Osteoblast (primary cell): ENCODE measurements around the gene LRRC1. TPM values are rescaled to one million over a fixed set of nuclear protein-coding genes. Genes with fewer than 3 reads are reported as not detected.
A peak's percentile ranks its signal among the peaks of the same experiment; 100 is the strongest.

Experiments used
- DNase-seq: peaks from one replicate; pipeline ENCODE4 v3.0.0; 2011; ENCODE audit warnings: low spot score, mixed read lengths; ENCODE audit not compliant: insufficient read length; ENCODE audit errors: missing footprints
- H2AFZ ChIP-seq: 2 replicates; pipeline ENCODE4 v1.6.0; 2011; ENCODE audit warnings: mild to moderate bottlenecking, low read length
- H3K27ac ChIP-seq: 2 replicates; pipeline ENCODE4 v1.5.1; 2011; ENCODE audit warnings: mild to moderate bottlenecking, low read depth, low read length, moderate library complexity
- H3K27me3 ChIP-seq: 2 replicates; pipeline ENCODE4 v1.6.0; 2012; ENCODE audit warnings: mild to moderate bottlenecking, control low read depth, inconsistent platforms, low read length, moderate library complexity; ENCODE audit not compliant: insufficient read depth
- H3K36me3 ChIP-seq: 2 replicates; pipeline ENCODE4 v1.5.1; 2011; ENCODE audit warnings: mild to moderate bottlenecking, low read length, control low read depth, moderate library complexity; ENCODE audit not compliant: insufficient read depth
- H3K4me1 ChIP-seq: 2 replicates; pipeline ENCODE4 v1.5.1; 2011; ENCODE audit warnings: mild to moderate bottlenecking, low read length, control low read depth, moderate library complexity; ENCODE audit not compliant: insufficient read depth
- H3K4me2 ChIP-seq: 2 replicates; pipeline ENCODE4 v1.6.0; 2011; ENCODE audit warnings: mild to moderate bottlenecking, low read length; ENCODE audit not compliant: insufficient read depth
- H3K4me3 ChIP-seq: fragments of 200-600 bp; sonication (generic); 3 replicates; pipeline ENCODE4 v1.5.1; 2012; ENCODE audit warnings: mild to moderate bottlenecking, low read length, inconsistent platforms; ENCODE audit not compliant: insufficient read depth
- H3K79me2 ChIP-seq: 2 replicates; pipeline ENCODE4 v1.6.0; 2012; ENCODE audit warnings: mild to moderate bottlenecking, low read length, control low read depth, inconsistent platforms; ENCODE audit not compliant: insufficient read depth
- H3K9me3 ChIP-seq: 2 replicates; pipeline ENCODE4 v1.5.1; 2011; ENCODE audit warnings: low read depth, low read length, control low read depth
- H4K20me1 ChIP-seq: 2 replicates; pipeline ENCODE4 v1.6.0; 2012; ENCODE audit warnings: mild to moderate bottlenecking, low read length, control low read depth; ENCODE audit not compliant: insufficient read depth
- total RNA-seq: library from RNA; depleted of rRNA; stranded (reverse); fragments of >200 nt; gene quantifications from 2 replicates; pipeline ENCODE4 v1.2.3, GENCODE V29; 2012
- TF ChIP-seq, protein P1 (sequence below): IDR thresholded peaks from 2 replicates; pipeline ENCODE4 v1.5.1; 2011; ENCODE audit warnings: mild to moderate bottlenecking, low read depth, low read length, moderate library complexity; ENCODE audit errors: extremely low read depth

Gene LRRC1
- total RNA-seq, 1 donor, result 7.2 TPM

DNA sequence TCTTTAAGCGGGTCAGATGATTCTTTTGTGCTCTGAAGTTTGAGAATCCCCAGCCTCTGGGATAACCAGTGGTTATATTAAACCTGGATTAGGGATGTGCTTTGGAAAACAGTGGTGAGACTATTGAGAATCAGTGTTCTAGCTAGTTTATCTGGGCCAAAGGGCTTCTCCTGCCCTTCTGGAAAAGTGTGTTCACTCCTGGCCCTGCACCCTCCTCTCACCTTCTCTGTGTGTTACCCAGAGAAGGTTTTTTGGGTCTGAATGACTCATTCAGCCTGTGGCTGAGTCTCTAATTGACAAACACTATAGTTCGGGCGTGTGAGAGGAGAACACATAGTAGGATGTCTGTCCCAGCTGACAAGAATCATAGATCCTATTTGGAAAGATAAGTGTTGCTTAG is 66.7 kb downstream of the LRRC1 start:
- Histone ChIP-seq H3K4me2 (no peak overlapping the region), H3K27me3 (no peaks in the 10 kb centered on the region), H3K9me3 (no peaks in the 10 kb centered on the region), H3K36me3 (no peaks in the 10 kb centered on the region), H4K20me1 (peaks cover 2% of the 10 kb centered on the region), H3K27ac (no peak overlapping the region), H2AFZ (no peak overlapping the region), H3K79me2 (no peaks in the 10 kb centered on the region), H3K4me3 (no peak overlapping the region), H3K4me1 (peaks cover 7% of the 10 kb centered on the region)
- TF ChIP-seq, protein P1, sequence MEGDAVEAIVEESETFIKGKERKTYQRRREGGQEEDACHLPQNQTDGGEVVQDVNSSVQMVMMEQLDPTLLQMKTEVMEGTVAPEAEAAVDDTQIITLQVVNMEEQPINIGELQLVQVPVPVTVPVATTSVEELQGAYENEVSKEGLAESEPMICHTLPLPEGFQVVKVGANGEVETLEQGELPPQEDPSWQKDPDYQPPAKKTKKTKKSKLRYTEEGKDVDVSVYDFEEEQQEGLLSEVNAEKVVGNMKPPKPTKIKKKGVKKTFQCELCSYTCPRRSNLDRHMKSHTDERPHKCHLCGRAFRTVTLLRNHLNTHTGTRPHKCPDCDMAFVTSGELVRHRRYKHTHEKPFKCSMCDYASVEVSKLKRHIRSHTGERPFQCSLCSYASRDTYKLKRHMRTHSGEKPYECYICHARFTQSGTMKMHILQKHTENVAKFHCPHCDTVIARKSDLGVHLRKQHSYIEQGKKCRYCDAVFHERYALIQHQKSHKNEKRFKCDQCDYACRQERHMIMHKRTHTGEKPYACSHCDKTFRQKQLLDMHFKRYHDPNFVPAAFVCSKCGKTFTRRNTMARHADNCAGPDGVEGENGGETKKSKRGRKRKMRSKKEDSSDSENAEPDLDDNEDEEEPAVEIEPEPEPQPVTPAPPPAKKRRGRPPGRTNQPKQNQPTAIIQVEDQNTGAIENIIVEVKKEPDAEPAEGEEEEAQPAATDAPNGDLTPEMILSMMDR, result no peak
- DNase-seq, result no peak

DNA sequence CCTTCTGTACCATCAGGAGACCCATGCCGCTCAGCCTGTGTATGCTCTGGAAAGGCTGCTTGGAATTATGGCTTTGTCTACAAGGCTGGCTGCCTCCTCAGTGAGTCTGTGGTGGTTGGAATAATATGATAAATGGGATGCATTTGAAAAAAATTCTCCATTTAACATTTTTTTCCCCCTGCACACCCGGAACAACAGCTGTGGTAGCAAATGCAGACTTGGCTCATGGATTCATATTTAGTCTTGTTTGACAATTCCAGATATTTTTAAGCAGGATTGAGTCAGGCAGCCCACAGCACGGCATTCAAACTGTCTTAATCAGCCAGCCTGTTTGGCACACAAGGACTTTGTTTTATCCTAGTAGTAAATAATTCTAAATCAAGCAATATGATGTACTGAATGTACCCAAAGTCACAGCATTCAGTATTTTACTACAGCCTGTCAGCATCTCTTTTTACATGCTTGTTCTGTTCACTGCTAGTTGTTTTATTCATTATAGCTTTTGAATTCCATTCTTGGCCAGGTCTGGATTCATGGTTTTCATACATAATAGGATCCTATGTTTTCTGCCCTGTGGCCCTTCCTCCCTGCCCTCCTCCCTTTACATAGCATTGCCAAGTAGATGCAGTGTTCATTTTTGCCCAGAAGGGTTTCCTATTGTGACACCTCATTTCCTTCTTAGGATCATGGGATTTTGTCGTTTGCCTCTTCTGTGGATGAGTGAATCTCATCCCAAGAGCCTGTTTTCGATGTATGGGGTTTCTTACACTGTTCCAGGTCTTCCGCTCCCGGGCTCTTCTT is 68.1 kb downstream of the LRRC1 start:
- H3K79me2 ChIP-seq, result no peaks in the 10 kb centered on the region
- H3K4me1 ChIP-seq, result peaks cover 7% of the 10 kb centered on the region
- no peak for DNase-seq
- H3K27ac ChIP-seq, result no peak overlapping the region
- no peak overlapping the region for H2AFZ ChIP-seq
- TF ChIP-seq, protein P1, result no peak
- H3K27me3 ChIP-seq, result no peaks in the 10 kb centered on the region
- H4K20me1 ChIP-seq, result peaks cover 2% of the 10 kb centered on the region
- H3K9me3 ChIP-seq, result no peaks in the 10 kb centered on the region
- no peaks in the 10 kb centered on the region for H3K36me3 ChIP-seq
- no peak overlapping the region for H3K4me3 ChIP-seq
- peak overlapping the region; percentile 36 for H3K4me2 ChIP-seq

DNA sequence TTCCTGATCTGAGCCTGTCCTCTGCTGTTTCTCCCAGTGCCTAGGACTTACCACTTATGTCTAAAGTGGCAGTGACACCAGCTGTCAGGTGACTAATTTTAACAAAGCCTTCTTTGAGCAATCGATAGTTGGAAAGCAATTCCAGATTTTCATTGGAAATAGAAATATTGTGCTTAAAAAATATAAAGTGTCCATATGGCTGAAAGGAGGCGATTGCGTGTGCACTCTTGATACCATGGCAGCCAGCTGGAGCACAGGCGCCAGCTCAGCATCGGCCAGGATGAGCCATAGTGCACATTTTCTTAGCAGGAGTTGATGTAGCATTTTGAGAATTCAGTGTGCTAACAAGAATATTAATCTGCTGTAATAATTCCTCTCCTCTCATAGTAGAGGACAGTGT is 70.0 kb downstream of the LRRC1 start:
- Histone ChIP-seq H3K4me1 (peaks cover 7% of the 10 kb centered on the region), H3K79me2 (no peaks in the 10 kb centered on the region), H3K4me2 (no peak overlapping the region), H3K36me3 (no peaks in the 10 kb centered on the region), H3K4me3 (no peak overlapping the region), H3K9me3 (no peaks in the 10 kb centered on the region), H3K27me3 (no peaks in the 10 kb centered on the region), H3K27ac (no peak overlapping the region), H4K20me1 (no peaks in the 10 kb centered on the region), H2AFZ (no peak overlapping the region)
- no peak for DNase-seq
- TF ChIP-seq, protein P1, result no peak

- TF ChIP-seq, protein P1, result no peak
- peaks cover 7% of the 10 kb centered on the region for H3K4me1 ChIP-seq
- H2AFZ ChIP-seq, result no peak overlapping the region
- DNase-seq, result no peak
- no peaks in the 10 kb centered on the region for H4K20me1 ChIP-seq
- no peaks in the 10 kb centered on the region for H3K27me3 ChIP-seq
- no peak overlapping the region for H3K4me3 ChIP-seq
- no peak overlapping the region for H3K27ac ChIP-seq
- no peak overlapping the region for H3K4me2 ChIP-seq
- no peaks in the 10 kb centered on the region for H3K9me3 ChIP-seq
- no peaks in the 10 kb centered on the region for H3K36me3 ChIP-seq
- H3K79me2 ChIP-seq, result no peaks in the 10 kb centered on the region
These were observed 71.4 kb downstream of the LRRC1 start for GRCh38 chr6:53866226-53866625.
